ENCODE results near the gene UNC13D.

- TF ChIP-seq, protein P1, sequence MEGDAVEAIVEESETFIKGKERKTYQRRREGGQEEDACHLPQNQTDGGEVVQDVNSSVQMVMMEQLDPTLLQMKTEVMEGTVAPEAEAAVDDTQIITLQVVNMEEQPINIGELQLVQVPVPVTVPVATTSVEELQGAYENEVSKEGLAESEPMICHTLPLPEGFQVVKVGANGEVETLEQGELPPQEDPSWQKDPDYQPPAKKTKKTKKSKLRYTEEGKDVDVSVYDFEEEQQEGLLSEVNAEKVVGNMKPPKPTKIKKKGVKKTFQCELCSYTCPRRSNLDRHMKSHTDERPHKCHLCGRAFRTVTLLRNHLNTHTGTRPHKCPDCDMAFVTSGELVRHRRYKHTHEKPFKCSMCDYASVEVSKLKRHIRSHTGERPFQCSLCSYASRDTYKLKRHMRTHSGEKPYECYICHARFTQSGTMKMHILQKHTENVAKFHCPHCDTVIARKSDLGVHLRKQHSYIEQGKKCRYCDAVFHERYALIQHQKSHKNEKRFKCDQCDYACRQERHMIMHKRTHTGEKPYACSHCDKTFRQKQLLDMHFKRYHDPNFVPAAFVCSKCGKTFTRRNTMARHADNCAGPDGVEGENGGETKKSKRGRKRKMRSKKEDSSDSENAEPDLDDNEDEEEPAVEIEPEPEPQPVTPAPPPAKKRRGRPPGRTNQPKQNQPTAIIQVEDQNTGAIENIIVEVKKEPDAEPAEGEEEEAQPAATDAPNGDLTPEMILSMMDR (conservative IDR thresholded peaks at IDR 0.05) = no peak
- TF ChIP-seq ZFX (IDR thresholded peaks at IDR 0.05) = no peak
These were observed 49.3 kb upstream of the UNC13D start for GRCh38 chr17:75893305-75894048.

All from C4-2B (cell line).